NCI-H2081 (cell line): ENCODE measurements around the gene ITPR1.
A peak's percentile ranks its signal among the peaks of the same experiment; 100 is the strongest.

Experiments used
- DNase-seq, 2 experiments: peaks; one replicate each; lab custom pipeline; 2025; lab: John Stamatoyannopoulos, UW

The ITPR1 gene

DNA sequence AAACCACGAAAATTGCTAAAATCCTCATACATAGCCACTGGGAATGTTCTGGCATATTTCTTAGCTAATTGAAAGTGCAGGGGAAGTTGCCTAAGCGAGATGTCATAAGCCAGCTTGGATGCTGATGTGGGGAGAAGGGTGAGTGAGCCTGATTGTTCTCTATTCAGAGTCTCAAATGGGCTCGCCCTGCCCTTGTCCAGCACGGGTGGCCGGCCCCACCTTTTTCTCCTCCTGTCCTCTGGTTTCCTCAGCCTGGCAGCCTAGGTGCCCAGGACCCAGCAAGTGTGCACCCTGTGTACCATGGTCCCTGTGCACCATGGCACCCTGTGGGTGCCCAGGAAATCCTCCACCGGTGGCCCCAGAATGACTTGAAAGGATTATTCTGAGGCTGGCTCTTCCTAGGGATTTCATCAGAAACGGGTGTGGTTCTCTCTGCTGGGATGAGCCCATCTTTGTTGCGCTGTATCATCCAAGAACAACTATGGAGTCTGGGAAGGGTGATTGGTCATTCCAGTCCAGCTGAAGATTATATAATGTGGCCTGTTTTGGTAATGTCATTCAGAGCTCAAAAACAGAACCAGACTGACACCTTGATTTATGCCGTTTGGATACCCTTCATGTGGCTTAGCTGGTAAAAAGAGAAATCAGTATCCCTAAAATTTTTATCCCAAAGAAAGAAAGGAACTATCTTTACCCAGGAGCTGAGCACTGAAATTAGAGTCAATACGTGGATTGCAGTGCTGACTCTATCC lies 335.3 kb downstream of the ITPR1 start:
- DNase-seq, result no peak

DNA sequence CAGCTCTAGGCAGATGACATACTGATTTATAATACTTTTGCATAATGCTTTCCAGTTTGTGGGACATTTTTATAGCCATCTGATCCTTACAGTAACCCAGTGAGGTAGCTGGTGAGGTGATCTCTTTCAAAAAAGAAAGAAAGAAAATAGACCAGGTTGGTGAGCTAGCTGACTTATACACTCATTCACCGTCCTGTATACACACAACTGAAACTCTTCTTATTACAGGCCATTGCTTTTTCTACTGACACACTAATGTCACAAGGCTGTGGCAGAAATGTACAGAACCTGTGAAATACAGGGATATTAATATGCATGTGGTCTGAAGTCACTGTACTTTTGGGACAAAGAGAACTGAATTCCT lies 335.9 kb downstream of the ITPR1 start:
- no peak for DNase-seq

DNA sequence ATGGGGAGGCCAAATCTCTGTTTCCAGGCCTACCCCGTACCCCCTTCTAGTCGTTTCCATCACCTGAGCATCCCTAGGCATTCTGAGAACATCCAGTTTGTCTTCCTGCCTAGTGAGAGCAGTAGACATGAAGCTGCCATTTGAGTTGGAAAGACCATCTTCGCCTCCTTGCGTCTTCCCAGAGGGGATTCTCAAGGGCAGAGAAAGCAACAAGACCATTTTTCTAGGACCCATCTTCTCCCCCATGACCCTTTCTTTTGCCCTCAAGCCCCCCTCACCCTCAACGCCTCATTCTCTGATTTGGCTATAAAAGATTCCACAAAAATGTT lies 337.4 kb downstream of the ITPR1 start:
- DNase-seq, result no peak

- DNase-seq, result no peak
Observed at GRCh38 chr3:4831580-4831950, 338.4 kb downstream of the ITPR1 start.

DNA sequence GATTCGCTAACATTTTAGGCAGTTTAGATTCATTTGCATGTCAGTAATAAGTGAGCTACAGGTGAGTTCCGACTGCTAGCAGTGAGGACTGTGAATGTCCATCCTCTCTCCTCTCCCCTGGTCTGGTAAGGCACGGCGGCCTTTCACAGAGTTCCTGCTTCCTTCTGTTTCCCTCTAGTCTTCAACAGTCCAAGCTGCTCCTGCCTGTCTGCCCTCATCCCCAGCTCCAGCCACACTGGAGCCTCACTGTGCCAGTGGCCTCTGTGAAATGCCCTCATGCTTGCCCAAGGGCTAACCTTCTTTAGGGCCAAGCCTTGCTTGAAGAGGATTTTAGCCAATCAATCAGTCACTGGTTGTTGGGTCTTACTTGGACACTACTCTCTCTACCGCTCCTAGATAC lies 340.3 kb downstream of the ITPR1 start:
- DNase-seq, result no peak

DNA sequence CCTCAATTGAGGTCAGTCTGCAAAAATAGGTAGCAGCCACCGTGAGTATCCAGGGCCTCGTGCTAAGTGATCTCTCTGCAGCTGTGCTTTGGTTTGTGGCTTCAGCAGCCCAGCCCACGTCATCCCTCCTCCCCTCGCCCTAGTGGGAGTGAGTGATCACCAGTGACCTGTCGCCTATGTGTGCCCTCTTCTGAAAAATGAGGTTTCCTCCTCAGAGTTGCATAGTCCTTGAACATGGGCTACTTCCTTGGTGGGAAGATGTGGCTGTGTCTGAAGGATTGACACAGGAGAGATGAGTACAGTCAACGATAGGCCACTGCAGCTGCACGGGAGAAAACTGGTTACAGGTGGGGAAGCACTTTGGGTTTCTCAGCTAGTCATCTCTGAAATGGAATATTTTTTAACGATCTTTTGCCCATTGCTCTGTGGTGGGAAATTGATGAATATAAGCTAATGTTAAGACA lies 341.3 kb downstream of the ITPR1 start:
- DNase-seq, result no peak

DNA sequence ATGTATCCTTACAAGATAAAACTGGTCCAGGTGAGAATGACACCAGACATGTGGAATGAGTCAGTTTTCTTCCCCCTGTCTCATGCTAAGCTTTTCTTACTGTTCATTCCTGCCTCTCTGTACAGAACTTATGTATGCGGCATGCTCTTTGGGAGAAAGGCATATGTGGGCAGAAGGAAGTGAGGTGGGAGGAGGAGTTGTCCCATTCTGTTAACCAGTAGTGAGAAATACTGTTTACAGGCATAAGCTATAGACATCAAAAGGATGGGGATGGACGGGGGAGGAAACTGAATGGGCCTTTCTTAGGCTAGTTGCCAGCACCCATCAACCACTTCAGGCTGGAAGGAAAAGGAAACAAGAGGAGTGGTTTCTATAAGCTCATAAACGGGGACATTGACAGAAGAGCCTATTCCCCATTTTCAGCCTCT lies 342.5 kb downstream of the ITPR1 start:
- DNase-seq, result peak; percentile 8 to 43

GRCh38 chr3:4836516-4836915 lies 343.4 kb downstream of the ITPR1 start:
- DNase-seq, result no peak

- DNase-seq, result no peak
Observed at GRCh38 chr3:4837374-4837930, 344.3 kb downstream of the ITPR1 start.

- no peak for DNase-seq
Observed at GRCh38 chr3:4838621-4839022, 345.5 kb downstream of the ITPR1 start.

DNA sequence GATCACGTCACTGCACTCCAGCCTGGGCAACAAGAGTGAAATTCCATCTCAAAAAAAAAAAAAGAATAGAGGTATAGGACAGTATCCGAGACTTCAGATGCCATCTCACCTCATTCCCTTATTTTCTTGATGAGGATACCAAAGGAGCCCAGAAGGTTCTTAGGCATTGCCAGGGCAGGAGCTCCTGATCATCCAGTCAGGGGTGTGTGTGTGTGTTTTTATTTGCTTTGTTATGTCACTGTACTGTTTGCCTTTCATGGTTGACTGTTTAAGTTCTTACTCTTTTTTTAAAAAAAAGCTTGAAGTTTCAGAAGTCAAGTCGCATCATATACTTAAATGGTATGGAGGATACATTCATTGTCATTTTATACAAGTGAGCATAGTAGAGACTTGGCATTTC lies 346.1 kb downstream of the ITPR1 start:
- no peak for DNase-seq

GRCh38 chr3:4841225-4841624 lies 348.1 kb downstream of the ITPR1 start:
- DNase-seq, result no peak

GRCh38 chr3:4841776-4842440 lies 348.8 kb downstream of the ITPR1 start:
- no peak for DNase-seq

GRCh38 chr3:4843619-4844018 lies 350.5 kb downstream of the ITPR1 start:
- DNase-seq, result no peak

DNA sequence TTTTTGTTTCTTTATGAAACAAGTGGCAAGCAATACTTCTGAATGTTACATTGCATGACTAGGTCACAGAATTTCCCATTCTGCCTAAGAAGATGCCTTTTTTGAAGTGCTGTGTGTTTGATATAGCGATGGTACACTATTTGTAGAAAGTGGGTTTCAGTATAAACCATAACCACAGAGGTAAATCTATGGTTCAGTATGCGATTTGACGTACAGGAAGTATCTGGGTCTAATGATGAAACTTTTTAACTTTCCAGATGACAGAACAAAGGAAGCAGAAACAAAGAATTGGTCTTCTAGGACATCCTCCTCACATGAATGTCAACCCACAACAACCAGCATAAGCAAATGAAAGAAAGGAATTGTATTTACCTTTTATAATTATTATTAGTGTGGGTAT lies 352.7 kb downstream of the ITPR1 start:
- no peak for DNase-seq

DNA sequence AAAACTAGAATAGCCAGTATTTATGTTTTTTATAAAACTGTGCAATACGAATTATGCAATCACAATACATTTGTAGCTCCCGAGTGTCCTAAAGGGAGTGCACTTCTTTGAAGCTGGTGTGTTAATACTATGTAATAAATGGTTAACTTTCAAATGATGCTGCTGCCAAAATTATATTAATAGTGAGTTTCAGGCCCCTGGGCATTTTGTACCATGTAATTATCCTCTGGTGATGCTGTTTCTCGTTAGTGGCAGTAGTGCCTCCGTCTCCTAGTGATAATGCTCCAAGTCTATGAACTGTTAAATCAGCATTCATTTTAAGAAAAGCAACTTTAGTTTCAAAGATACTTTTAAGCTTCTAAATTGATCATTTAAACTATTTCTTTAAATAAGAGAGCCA lies 353.4 kb downstream of the ITPR1 start:
- DNase-seq, result peak; percentile 14 to 63

- DNase-seq, result no peak
Observed at GRCh38 chr3:4848176-4848825, 355.2 kb downstream of the ITPR1 start.

DNA sequence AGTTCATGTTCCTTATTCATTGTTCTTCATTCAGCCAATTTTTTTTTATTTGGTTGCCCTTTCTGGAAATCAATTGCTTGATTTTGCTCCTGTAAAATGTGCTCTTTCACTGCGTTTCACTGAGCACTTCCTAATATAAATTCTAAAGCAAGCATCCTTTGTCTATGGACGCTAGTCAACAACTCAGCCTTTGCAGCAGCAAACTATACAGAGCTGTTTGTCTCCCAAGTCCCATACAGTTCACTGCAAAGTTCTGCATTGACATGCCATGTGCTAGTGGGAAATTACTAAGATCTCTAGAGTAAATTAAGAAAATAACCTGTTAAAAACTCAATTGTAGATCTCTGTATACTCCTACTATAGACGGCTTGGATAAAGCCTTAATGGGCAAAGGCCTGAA lies 356.0 kb downstream of the ITPR1 start:
- DNase-seq, result no peak

DNA sequence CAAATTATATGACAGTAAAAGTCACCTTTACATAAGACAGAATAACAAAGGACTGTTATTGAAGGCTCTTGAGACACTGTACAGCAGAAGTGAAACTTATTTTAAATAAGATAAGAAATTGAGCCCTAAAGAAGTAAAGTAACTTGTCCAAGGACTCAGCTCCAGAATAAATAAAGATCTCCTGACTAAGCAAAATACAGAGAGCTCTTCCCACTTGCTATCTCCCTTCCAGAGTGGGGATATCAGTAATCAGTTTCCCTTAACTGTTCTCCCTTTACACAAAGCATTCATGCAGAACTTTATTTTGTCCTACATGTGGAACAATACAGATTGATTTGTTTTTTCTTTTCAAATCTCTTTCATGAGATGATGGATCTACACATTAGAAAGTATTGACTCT lies 356.6 kb downstream of the ITPR1 start:
- DNase-seq, result no peak

DNA sequence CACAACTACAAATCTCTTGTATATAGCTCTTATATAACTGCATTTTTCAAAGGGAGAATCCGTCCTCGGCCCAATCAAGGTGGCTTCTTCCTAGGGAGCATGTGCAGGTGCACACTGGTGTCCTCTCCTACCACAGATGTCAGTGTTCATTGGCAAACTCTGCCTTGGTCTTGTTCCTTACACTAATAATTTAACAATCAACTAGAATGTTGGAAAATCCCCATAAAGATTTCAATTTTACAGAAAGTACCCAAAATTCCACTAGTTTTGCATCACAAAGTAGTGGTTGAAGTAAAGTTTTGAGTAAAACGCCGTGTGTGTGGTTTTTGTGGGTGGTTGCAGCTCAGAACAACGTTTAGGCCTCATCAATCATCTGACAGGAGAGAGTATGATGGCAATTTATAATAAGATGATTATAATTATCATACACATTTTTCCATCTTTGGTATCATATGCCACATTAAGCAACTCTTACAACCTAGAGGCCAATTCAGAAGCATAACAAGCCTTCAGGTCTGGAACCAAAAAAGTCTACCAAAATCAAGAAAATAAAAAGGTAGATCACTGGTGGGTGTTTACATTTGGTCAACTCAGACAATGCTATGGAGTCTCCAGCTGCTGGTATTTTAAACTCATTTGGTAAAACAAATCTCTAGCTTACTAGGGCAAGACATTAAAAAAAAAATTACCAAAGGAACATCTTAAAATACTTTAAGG lies 357.2 kb downstream of the ITPR1 start:
- DNase-seq, result no peak

GRCh38 chr3:4850928-4851265 lies 357.7 kb downstream of the ITPR1 start:
- no peak for DNase-seq
